Activated effector memory CD4-positive, alpha-beta T cell treated with Interleukin-2 at 50 U/mL for 16 hours (primary cell): ENCODE results near the gene SCMH1.
"Not testable (repeated sequence)": the region's sequence is repeated elsewhere in the genome, so short reads cannot be mapped to it uniquely, and the experiment has no call there.

Experiments
- DNase-seq: peaks from one replicate; pipeline ENCODE4 v3.0.0-alpha.2; 2020

SCMH1 gene

GRCh38 chr1:41241749-41242341, at the start of gene SCMH1:
TSS of gene SCMH1 (minus strand) at chr1:41242306. CDS start at chr1:41186133, 56,173 bp downstream.
- DNase-seq, result peak; percentile 44

DNA sequence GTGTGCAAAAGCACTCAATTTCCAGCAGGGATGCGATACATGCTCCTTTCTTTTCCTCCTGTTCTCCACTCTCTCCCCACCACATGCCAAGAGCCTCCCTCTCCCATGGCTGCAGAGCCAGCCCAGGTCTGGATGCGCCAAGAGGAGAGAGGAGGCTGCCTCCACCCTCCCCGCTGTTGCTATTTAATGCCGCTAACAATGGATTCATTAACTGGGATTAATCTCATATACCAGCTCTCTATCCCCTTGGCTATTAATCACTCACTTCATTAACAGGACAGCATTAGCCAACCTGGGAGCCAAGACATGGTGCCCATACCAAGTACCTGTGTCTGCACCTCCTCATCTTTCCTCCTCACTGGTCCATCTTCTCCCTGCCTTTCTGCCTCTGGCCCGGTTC, 49.1 kb upstream of the SCMH1 start:
- no peak for DNase-seq

DNA sequence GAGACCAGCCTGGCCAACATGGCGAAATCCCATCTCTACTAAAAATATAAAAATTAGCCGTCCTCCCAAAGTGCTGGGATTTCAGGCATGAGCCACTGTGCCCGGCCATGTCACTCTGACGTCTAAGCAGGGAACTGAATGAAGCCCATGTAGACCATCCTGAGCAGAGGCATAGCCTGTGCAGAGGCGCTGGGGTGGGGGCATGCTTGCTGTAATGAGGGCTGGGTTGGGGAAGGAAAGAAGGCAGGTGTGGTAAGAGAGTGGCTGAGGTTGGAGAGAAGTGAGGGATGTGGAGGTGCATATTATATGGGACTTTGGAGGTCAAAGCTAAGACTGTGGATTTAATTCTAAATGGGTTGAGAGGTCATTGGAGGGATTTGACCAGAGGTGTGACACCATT, 47.1 kb upstream of the SCMH1 start:
- no peak for DNase-seq

DNA sequence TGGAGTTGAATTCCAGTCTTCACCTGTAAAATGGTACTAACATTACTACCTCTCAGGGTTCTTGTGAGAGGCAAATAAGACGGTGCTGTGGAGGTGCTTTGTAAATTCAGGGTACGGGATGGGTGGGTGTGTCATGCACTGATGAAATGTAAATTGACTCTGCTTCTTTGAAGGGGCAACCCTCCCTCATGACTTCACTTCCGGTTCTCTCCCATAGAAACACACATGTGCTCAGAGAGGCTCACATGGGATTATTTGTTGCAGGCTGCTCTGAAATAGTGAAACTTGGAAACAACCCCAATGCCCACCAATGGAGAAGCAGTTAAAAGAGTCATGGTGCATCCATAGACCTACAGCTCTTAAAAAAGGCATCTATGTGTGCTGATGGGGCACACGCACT, 44.9 kb upstream of the SCMH1 start:
- DNase-seq, result no peak

- DNase-seq, result no peak
Measured at GRCh38 chr1:41286486-41286885, 44.4 kb upstream of the SCMH1 start.

GRCh38 chr1:41285818-41286217, 43.7 kb upstream of the SCMH1 start:
- DNase-seq, result no peak

DNA sequence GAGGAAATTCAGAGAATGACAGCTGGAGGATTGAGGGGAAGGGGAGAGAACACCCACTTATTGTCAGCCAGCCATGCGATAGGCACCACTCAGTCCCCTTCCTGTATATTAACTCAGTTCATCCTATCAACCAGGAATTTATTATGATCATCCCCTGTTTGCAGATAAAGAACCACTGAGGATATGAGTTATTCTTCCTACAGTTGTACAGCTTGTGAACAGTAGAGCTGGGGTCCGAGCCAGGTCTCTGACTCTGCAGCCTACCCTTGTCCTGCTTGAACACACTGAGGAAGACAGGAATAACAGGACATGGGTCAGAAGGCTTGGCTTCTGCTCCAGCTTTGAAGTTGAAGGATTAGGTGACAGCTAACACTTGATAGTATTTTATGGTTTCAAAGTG, 42.0 kb upstream of the SCMH1 start:
- DNase-seq, result no peak

DNA sequence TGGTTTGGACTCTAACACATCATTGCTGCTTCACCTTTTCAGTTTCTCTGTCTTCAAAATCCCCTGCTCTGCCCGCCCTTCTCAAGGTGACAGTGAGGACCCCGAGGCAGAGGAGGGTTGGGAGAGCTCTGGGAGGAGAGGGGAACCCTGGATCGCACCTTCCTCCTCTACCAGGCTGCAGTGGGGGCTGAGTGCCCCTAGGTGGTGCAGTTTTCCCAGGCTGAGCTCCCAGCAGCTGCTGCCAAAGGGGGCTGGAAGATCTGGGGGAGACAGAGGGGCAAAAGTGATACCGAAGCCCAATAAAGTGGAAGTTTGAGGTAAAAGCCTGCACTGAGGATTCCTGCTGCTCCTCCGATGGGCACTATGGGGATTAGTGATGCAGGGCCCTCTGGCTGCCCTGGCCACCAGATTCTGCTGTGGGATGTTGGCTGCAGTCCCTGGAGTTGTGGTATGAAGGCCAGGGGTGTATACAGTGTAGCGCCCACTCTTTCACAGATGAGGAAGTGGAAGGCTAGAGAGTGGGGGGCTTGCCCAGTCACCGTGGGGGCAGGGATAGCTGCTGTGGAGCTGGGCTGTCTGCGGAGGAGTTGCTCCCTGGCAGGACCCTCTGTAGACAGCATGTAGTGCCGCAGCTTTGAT, 40.7 kb upstream of the SCMH1 start:
- DNase-seq, result no peak

DNA sequence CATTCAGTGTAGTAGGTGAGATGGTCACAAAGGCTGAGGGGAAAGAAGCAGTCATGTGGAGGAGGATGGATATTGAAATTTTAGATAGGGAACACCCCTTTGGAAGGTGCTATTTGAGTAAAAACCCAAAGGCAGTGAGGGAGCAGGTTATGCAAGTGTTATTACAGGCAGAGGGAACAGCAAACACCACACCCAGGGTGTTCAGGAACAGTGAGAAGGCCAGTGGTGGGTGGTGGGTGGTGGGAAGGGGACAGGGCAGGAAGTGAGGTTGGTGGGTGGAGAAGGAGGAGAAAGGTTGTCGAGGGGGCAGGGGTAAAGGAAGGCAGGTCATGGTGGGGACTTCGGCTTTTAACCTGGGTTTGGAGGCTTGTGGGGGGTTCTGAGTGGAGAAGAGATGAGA, 39.2 kb upstream of the SCMH1 start:
- DNase-seq, result no peak

DNA sequence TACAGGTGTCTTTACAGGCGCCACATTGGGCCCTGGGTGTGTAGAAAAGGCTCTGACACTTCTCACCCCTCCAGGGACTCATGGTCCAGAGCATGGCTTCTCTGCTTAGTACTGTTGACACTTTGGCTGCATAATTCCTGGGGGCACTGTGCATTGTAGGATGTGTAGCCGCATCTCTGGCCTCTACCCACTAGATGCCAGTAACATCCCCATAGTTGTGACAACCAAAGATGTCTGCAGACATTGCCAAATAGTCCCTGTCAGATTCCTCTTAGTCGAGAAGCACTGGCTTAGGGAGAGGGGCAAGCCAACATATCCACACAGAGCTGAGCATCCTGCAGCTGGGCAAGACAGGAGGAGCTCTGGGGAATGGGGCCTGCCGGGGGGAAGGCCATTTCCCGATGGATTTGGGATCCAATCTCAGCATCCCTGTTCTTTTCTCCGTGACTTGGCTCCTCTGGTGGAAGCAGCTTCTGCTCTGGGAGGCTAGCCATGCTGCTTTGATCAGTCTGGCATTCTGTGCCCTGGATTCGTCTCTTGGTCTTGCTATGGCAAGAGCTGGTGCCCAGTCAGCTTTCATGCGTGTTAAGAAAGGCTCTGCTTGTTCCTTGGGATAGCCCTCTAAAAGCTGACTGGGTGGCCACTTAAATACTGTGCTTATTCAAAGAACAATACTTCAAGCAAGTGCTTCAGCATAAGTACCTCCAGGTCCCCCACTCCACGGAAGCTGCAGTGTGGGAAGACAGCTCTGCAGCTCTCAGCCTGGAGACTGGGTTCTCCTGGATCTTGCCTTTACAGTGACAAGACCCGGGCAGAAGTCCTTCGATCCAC, 38.3 kb upstream of the SCMH1 start:
- no peak for DNase-seq

DNA sequence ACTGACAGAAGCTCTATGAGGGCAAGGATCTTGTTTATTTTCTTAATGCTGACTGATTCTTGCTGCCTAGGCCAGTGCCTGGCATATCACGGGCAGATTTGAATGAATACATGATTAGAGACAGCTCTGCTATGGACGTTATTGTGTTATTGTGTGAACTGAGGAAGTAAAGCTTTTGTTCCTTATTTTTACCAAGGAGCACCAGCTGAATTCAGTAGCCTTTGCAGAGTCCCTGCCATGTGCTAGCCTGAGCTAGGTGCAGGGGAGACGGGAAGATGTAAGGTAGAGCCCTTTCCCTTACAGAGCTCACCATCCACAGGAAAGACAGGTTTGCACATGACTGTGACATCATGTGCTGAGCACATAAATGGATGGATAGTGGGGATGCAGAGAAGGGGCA, 36.0 kb upstream of the SCMH1 start:
- DNase-seq, result no peak

- DNase-seq, result no peak
Measured at GRCh38 chr1:41277371-41277975, 35.4 kb upstream of the SCMH1 start.

- DNase-seq, result no peak
Measured at GRCh38 chr1:41275831-41276230, 33.7 kb upstream of the SCMH1 start.

GRCh38 chr1:41274752-41275545, 32.8 kb upstream of the SCMH1 start:
- no peak for DNase-seq

DNA sequence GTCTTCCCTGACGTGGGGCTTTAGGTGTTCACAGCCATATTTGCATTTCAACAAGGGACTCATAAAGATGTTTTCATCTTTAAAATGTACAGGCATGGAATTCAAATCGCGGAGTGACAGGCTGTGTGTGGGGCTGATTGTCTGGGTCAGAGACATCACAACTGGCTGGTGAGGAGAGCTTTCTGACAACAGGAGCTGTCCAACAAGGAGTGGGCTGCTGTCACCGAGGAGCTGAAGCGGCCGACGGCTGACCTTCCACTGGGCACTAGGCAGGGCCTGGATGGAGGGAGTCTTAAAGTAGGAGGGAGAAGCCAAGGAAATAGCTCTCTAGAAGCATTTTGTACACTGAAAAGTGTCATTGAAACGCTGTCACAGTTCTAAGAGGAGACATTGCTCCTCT, 30.5 kb upstream of the SCMH1 start:
- no peak for DNase-seq

- DNase-seq, result peak; percentile 27
Measured at GRCh38 chr1:41268154-41268770, 26.2 kb upstream of the SCMH1 start.

GRCh38 chr1:41261926-41262618, 20.0 kb upstream of the SCMH1 start:
- no peak for DNase-seq

DNA sequence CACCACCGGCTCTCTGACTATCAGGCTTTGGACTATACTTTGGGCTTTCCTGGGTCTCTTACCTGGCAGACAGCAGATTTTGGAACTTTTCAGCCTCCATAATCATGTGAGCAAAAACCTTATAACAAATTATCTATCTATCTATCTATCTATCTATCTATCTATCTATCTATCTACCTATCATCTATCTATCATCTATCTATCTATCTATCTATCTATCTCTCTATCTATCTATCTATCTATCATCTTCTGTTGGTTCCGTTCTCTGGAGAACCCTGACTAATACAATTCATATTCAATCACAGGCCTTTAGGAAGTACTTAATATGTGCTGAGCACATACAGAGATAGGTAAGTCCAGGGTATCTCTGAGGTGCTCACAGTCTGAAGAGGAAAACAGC, 18.7 kb upstream of the SCMH1 start:
- no peak for DNase-seq

DNA sequence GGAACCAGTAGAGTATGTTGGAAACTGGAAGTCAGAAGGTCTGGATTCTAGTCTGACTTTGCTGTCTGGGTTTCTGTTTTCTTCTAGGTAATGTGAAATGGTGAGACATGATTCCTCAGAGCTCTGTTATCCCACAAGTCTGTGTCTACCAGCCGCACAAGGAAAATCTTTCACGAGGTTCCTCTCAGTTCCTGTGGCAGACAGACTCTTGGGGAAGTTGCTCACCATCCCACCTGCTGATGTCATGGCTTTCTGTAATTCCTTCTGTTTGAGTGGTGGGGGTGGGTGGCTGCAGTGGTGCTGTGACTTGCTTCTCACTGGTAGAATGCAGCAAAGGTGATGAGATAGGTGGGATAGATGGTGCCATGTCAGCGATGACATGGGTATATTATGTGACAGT, 17.1 kb upstream of the SCMH1 start:
- DNase-seq, result no peak

DNA sequence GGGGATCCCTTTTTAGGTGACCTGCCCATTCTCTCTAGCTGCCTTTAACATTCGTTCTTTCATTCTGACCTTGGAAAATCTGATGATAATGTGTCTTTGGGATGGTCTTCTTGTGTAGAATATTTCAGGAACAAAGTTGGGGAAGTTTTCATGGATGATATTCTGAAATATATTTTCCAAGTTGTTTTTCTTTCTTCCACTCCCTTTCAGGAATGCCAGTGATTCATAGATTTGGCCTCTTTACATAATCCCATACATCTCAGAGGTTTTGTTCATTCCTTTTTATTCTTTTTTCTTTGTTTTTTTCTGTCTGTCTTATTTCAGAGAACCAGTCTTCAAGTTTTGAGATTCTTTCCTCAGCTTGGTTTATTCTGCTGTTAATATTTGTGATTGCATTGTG, 13.9 kb upstream of the SCMH1 start:
- no peak for DNase-seq

DNA sequence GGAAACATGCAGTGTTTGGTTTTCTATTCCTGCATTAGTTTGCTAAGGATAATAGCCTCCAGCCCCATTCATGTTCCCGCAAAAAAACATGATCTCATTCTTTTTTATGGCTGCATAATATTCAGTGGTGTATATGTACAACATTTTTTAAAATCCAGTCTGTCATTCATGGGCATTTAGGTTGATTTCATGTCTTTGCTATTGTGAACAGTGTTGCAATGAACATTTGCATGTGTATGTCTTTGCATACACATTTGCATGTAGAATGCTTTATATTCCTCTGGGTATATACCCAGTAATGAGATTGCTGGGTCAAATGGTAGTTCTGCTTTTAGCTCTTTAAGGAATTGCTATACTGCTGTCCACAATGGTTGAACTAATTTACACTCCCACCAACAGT, 9.0 kb upstream of the SCMH1 start:
- not testable (repeated sequence) for DNase-seq

GRCh38 chr1:41249319-41249718, 7.2 kb upstream of the SCMH1 start:
- DNase-seq, result no peak
